Activated naive CD4-positive, alpha-beta T cell treated with anti-CD3 and anti-CD28 coated beads for 36 hours (primary cell): Measurements from ENCODE around the gene RAB3IL1. TPM values are rescaled to one million over a fixed set of nuclear protein-coding genes. Genes with fewer than 3 reads are reported as not detected.

Experiments used
- CTCF ChIA-PET: fragments of 350-600 bp; sonication (Branson Sonifier 250); formaldehyde crosslinking; loops from one replicate; lab custom pipeline; 2021; ENCODE audit warnings: antibody characterized with exemption; lab: Charles Lee
- DNase-seq: peaks from one replicate; pipeline ENCODE4 v3.0.0-alpha.2; 2020
- H3K27ac Mint-ChIP-seq: one replicate; pipeline ENCODE4 v1.8.0; 2021; ENCODE audit warnings: mild to moderate bottlenecking, mixed read lengths
- H3K27me3 Mint-ChIP-seq: one replicate; pipeline ENCODE4 v1.8.0; 2021; ENCODE audit warnings: low read depth, mixed read lengths
- H3K36me3 Mint-ChIP-seq: one replicate; pipeline ENCODE4 v1.8.0; 2021; ENCODE audit warnings: low read depth, mixed read lengths
- H3K4me1 Mint-ChIP-seq: one replicate; pipeline ENCODE4 v1.8.0; 2021; ENCODE audit warnings: low read depth, mixed read lengths
- H3K4me3 Mint-ChIP-seq: one replicate; pipeline ENCODE4 v1.8.0; 2021; ENCODE audit warnings: mild to moderate bottlenecking, moderate library complexity, mixed read lengths
- H3K9me3 Mint-ChIP-seq: one replicate; pipeline ENCODE4 v1.8.0; 2021; ENCODE audit warnings: mixed read lengths
- intact Hi-C: fragments of 100-400 bp; cut with micrococcal nuclease; formaldehyde crosslinking; loops from one replicate; pipeline ENCODE4 v1.15.1; 2023
- total RNA-seq, 2 experiments: library from RNA; stranded (reverse); gene quantifications; one replicate each; pipeline ENCODE4 v1.2.3, GENCODE V29; 2021

The RAB3IL1 gene
- total RNA-seq, 2 experiments from 2014 or later: 0.52 to 0.74 TPM

GRCh38 chr11:61897387-61898246 lies 19.7 kb downstream of the RAB3IL1 start:
- Mint-ChIP-seq H3K27ac (no peak overlapping the region), H3K4me3 (no peak overlapping the region), H3K4me1 (peaks cover 7% of the 10 kb centered on the region), H3K27me3 (no peaks in the 10 kb centered on the region), H3K36me3 (no peaks in the 10 kb centered on the region), H3K9me3 (no peaks in the 10 kb centered on the region)
- DNase-seq: peak; percentile 83
- CTCF ChIA-PET: interaction anchor here (0.5 to 10.5 kb wide), 38 partner anchors 9 to 226 kb away, joined by 3 to 270 read pairs (median 6); partner anchors contain the start of genes BEST1, FEN1, INCENP and TMEM258
- intact Hi-C loops: loop anchor here (1.0 kb wide), 2 partner anchors 100 to 157 kb away; no protein-coding TSS in a partner anchor

- Mint-ChIP-seq H3K36me3 (no peaks in the 10 kb centered on the region), H3K4me1 (peaks cover 9% of the 10 kb centered on the region), H3K4me3 (no peak overlapping the region), H3K27me3 (no peaks in the 10 kb centered on the region), H3K27ac (no peak overlapping the region), H3K9me3 (no peaks in the 10 kb centered on the region)
- CTCF ChIA-PET: interaction anchor here (0.6 to 10.5 kb wide), 14 partner anchors 12 to 215 kb away, joined by 3 to 270 read pairs (median 8); partner anchors contain the start of genes FEN1 and TMEM258
- intact Hi-C loops: loop anchor here (1.0 kb wide), 2 partner anchors 100 to 157 kb away; no protein-coding TSS in a partner anchor
- no peak for DNase-seq
These were observed 20.5 kb downstream of the RAB3IL1 start for GRCh38 chr11:61896665-61897386.

GRCh38 chr11:61895718-61896059 lies 21.7 kb downstream of the RAB3IL1 start:
- peaks cover 12% of the 10 kb centered on the region for H3K4me1 Mint-ChIP-seq
- H3K27ac Mint-ChIP-seq: no peak overlapping the region
- no peak overlapping the region for H3K4me3 Mint-ChIP-seq
- DNase-seq: no peak
- no peaks in the 10 kb centered on the region for H3K36me3 Mint-ChIP-seq
- CTCF ChIA-PET: interaction anchor here (4.2 to 10.5 kb wide), 4 partner anchors 50 to 216 kb away, joined by 32 to 270 read pairs (median 120); no protein-coding TSS in a partner anchor
- intact Hi-C loops: no loop called here
- no peaks in the 10 kb centered on the region for H3K27me3 Mint-ChIP-seq
- no peaks in the 10 kb centered on the region for H3K9me3 Mint-ChIP-seq

- Mint-ChIP-seq H3K27me3 (no peaks in the 10 kb centered on the region), H3K9me3 (no peaks in the 10 kb centered on the region), H3K36me3 (no peaks in the 10 kb centered on the region), H3K27ac (no peak overlapping the region), H3K4me1 (peaks cover 14% of the 10 kb centered on the region), H3K4me3 (no peak overlapping the region)
- DNase-seq: no peak
- intact Hi-C loops: no loop called here
- CTCF ChIA-PET: interaction anchor here (7.7 to 10.5 kb wide), 3 partner anchors 51 to 213 kb away, joined by 109 to 270 read pairs (median 132); no protein-coding TSS in a partner anchor
These were observed 22.2 kb downstream of the RAB3IL1 start for GRCh38 chr11:61895046-61895717.

GRCh38 chr11:61893981-61894380 lies 23.4 kb downstream of the RAB3IL1 start:
- CTCF ChIA-PET: interaction anchor here (0.7 kb wide), 1 partner anchor 214 kb away, joined by 3 read pairs; no protein-coding TSS in a partner anchor
- no peak overlapping the region for H3K27ac Mint-ChIP-seq
- no peaks in the 10 kb centered on the region for H3K27me3 Mint-ChIP-seq
- H3K4me1 Mint-ChIP-seq: peaks cover 10% of the 10 kb centered on the region
- intact Hi-C loops: no loop called here
- no peaks in the 10 kb centered on the region for H3K36me3 Mint-ChIP-seq
- no peak for DNase-seq
- H3K4me3 Mint-ChIP-seq: no peak overlapping the region
- no peaks in the 10 kb centered on the region for H3K9me3 Mint-ChIP-seq

- no peaks in the 10 kb centered on the region for H3K36me3 Mint-ChIP-seq
- H3K27me3 Mint-ChIP-seq: no peaks in the 10 kb centered on the region
- H3K27ac Mint-ChIP-seq: no peak overlapping the region
- no peak for DNase-seq
- CTCF ChIA-PET: interaction anchor here (1.4 kb wide), 2 partner anchors 190 to 217 kb away, joined by 3 to 9 read pairs; no protein-coding TSS in a partner anchor
- H3K4me3 Mint-ChIP-seq: peak overlapping the region; percentile 62
- intact Hi-C loops: loop anchor here (1.0 kb wide), 1 partner anchor 21 kb away; no protein-coding TSS in a partner anchor
- H3K4me1 Mint-ChIP-seq: peaks cover 10% of the 10 kb centered on the region
- no peaks in the 10 kb centered on the region for H3K9me3 Mint-ChIP-seq
These were observed 25.3 kb downstream of the RAB3IL1 start for GRCh38 chr11:61892085-61892370.

GRCh38 chr11:61891331-61892084 lies 25.9 kb downstream of the RAB3IL1 start, which contains the start of gene FADS3:
TSS of gene FADS3 (minus strand) at chr11:61891545. CDS start at chr11:61891381, 164 bp downstream.
- Mint-ChIP-seq H3K4me1 (peaks cover 10% of the 10 kb centered on the region), H3K36me3 (no peaks in the 10 kb centered on the region), H3K27me3 (no peaks in the 10 kb centered on the region), H3K4me3 (peak within 1 kb of the TSS; percentile 68), H3K9me3 (no peaks in the 10 kb centered on the region), H3K27ac (no peak within 1 kb of the TSS)
- CTCF ChIA-PET: interaction anchor here (1.3 to 1.4 kb wide), 2 partner anchors 10 to 217 kb away, joined by 3 to 4 read pairs; no protein-coding TSS in a partner anchor
- intact Hi-C loops: loop anchor here (1.0 to 2.0 kb wide), 4 partner anchors 20 to 99 kb away; partner anchors contain the start of genes FADS2, FEN1 and TMEM258
- peak; percentile 49 for DNase-seq

GRCh38 chr11:61890529-61891330 lies 26.6 kb downstream of the RAB3IL1 start:
- no peaks in the 10 kb centered on the region for H3K9me3 Mint-ChIP-seq
- H3K4me3 Mint-ChIP-seq: peak overlapping the region; percentile 68
- CTCF ChIA-PET: interaction anchor here (1.0 to 1.3 kb wide), 2 partner anchors 8 to 10 kb away, joined by 3 to 4 read pairs; no protein-coding TSS in a partner anchor
- intact Hi-C loops: loop anchor here (1.0 to 2.0 kb wide), 3 partner anchors 62 to 98 kb away; partner anchors contain the start of genes FADS2, FEN1 and TMEM258
- peaks cover 10% of the 10 kb centered on the region for H3K4me1 Mint-ChIP-seq
- DNase-seq: peak; percentile 51
- no peaks in the 10 kb centered on the region for H3K36me3 Mint-ChIP-seq
- no peak overlapping the region for H3K27ac Mint-ChIP-seq
- no peaks in the 10 kb centered on the region for H3K27me3 Mint-ChIP-seq

GRCh38 chr11:61889831-61890230 lies 27.5 kb downstream of the RAB3IL1 start:
- Mint-ChIP-seq H3K4me3 (no peak overlapping the region), H3K36me3 (no peaks in the 10 kb centered on the region), H3K27ac (no peak overlapping the region), H3K4me1 (peaks cover 10% of the 10 kb centered on the region), H3K27me3 (no peaks in the 10 kb centered on the region), H3K9me3 (no peaks in the 10 kb centered on the region)
- CTCF ChIA-PET: interaction anchor here (1.0 to 1.3 kb wide), 2 partner anchors 9 kb away, joined by 3 to 4 read pairs; no protein-coding TSS in a partner anchor
- intact Hi-C loops: loop anchor here (2.0 kb wide), 1 partner anchor 61 kb away; the partner anchor contains the start of gene FADS2
- no peak for DNase-seq

GRCh38 chr11:61888590-61888989 lies 28.8 kb downstream of the RAB3IL1 start:
- H3K36me3 Mint-ChIP-seq: no peaks in the 10 kb centered on the region
- no peak for DNase-seq
- no peak overlapping the region for H3K27ac Mint-ChIP-seq
- no peaks in the 10 kb centered on the region for H3K9me3 Mint-ChIP-seq
- CTCF ChIA-PET: interaction anchor here (0.7 to 1.3 kb wide), 3 partner anchors 10 to 194 kb away, joined by 3 to 6 read pairs (median 3); no protein-coding TSS in a partner anchor
- H3K27me3 Mint-ChIP-seq: no peaks in the 10 kb centered on the region
- H3K4me3 Mint-ChIP-seq: no peak overlapping the region
- intact Hi-C loops: no loop called here
- H3K4me1 Mint-ChIP-seq: peaks cover 6% of the 10 kb centered on the region
